Occipital lobe (tissue), 2 donors: ENCODE measurements around the gene GIMAP2. TPM values are rescaled to one million over a fixed set of nuclear protein-coding genes. Genes with fewer than 3 reads are reported as not detected.
"Not testable (repeated sequence)": the region's sequence is repeated elsewhere in the genome, so short reads cannot be mapped to it uniquely, and the experiment has no call there.

Experiments used
- DNase-seq: peaks from one replicate; lab custom pipeline; 2025; lab: John Stamatoyannopoulos, UW
- total RNA-seq: library from RNA; depleted of rRNA; stranded (reverse); fragments of >200 nt; gene quantifications from one replicate; pipeline ENCODE4 v1.2.3, GENCODE V29; 2014

GIMAP2 gene
- total RNA-seq, 1 donor from 2014 or later = 4.4 TPM

DNA sequence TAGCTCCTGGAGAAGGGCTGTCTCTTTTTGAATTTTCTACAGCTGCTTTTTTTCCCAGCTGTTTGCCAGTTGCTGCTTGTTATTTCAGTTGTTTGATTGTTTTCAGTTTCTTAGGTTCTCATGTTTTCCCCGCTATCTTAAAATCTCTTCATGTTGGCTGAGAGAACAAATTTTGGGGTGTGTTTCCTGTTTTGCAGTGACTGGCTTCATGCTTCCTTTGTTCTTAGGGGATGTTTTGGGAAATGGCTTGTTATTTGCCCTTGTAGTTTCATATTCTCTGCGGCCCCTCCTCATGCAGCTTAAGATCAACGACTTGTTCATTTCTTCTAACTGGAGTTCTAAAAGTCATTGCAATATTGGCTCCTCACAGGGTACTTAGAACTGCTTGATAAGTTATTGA is 8.7 kb upstream of the GIMAP2 start:
- DNase-seq = not testable (repeated sequence)

GRCh38 chr7:150678601-150679000 is 6.9 kb upstream of the GIMAP2 start:
- DNase-seq = not testable (repeated sequence)

- not testable (repeated sequence) for DNase-seq
These were observed 5.1 kb upstream of the GIMAP2 start for GRCh38 chr7:150680364-150680763.

GRCh38 chr7:150686030-150686631 is 625 bp downstream of the GIMAP2 start:
- DNase-seq = no peak

DNA sequence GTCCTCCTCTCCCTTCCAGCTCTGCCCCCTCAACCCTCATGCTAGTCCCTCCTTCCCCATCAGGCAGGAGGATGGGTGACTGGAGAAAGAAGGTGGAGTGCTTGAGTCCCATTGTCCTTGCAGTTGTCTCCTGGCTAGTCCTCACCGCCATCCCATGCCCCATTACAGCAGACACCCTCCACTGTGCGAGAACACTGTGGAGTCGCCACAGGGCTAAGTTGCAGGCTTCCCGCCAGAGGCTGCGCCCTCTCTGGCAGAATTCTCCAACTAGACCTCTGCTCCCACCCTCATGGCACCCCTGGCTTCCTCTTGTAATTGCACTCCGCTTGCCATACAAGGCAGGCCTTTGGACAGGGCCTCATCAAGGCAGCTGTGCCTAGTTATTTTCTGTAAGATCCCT is 3.1 kb downstream of the GIMAP2 start:
- DNase-seq = no peak

DNA sequence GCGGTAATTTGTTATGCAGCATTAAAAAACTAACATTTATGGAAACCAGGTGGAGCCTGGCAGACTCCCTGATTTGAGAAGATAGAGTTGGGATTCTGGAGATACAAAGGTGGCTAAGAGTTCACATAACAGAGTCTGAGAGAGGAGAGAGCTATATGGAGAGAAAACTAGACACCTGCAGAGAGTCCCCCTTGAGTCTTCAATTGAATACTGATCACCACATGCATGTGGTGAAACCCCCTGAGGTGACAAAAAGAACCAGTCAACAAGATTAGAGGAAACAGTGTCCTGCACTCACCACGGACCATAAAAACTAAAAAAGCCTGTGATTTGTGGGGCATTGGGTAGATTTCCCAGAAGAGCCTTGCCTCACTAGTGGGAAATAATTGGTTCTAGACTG is 10.1 kb downstream of the GIMAP2 start:
- no peak for DNase-seq

GRCh38 chr7:150703209-150703608 is 17.7 kb downstream of the GIMAP2 start:
- DNase-seq = no peak

DNA sequence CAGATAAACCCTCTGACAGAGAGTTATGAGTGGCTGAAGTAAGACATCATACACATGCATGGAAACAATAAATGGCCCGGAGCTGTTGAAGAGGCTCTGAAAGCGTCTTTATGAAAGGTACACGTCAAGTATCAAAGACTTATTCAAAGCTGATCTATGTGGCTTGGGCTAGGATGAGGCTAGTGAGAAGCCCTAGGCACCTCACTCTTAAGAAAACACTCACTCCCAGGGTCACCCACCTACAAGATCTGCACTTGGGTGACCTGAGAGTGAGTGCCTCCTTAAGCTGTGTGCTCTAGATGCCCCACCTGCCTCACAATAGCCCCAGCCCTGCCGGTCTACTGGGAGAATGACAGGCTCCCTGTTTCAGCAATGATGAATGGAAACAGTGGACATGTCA is 29.8 kb downstream of the GIMAP2 start:
- DNase-seq = no peak

DNA sequence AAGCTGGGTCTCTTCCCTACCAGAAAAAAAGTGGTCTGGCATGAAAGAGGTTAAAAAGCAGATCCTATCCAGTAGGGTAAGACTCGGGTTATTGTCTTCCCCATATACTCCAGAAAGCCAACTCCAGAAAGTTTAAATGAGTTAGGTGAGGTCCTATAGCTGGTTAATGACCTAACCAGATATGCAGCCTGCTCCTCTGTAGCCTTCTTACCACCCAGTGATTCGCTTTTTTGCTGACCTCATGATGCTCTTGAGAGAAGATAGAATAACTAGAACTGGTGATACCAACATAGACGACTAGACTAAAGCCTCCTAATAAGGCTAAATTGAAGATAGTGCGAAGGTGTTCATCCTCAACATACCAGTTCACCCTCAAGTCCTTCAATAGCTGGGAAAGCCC is 30.2 kb downstream of the GIMAP2 start:
- DNase-seq = no peak

- DNase-seq = no peak
These were observed 30.9 kb downstream of the GIMAP2 start, which contains the start of gene GIMAP1 for GRCh38 chr7:150716368-150716767. Gene GIMAP1, plus strand, starts transcription at chr7:150716613. Its CDS starts 2,435 bp downstream, at chr7:150719048.

- no peak for DNase-seq
These were observed 31.4 kb downstream of the GIMAP2 start for GRCh38 chr7:150716939-150717338.

DNA sequence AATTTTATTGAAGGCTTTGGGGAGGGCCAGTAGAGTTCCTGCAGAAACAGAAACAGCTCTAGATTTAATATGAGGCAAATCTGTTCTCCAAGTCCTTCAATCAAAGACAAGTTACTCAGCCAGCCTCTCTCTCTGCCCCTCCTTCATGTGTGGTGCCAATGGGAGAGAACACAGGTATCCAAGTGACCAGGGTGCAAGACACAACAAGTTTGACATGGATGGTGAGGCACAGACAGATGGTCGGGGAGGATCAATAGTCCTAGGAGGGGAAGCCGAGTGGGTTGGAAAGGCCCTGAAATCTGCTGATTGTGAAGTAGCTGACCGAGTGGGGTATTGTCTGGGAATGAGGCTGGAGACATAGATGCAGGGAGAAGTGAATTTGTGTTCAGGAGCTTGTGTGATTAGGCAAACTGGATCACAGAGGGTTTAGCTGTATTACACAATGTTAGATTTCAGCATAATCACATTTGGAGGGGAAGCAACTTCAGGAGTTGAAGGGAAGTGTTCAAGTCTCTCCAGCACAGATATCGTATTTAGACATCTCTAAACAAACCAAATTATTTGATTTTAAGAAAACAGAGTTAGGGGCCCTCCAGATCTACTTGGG is 32.4 kb downstream of the GIMAP2 start:
- no peak for DNase-seq

GRCh38 chr7:150719436-150719835 is 33.9 kb downstream of the GIMAP2 start:
- DNase-seq = no peak

GRCh38 chr7:150719960-150720891 is 34.7 kb downstream of the GIMAP2 start:
- no peak for DNase-seq

DNA sequence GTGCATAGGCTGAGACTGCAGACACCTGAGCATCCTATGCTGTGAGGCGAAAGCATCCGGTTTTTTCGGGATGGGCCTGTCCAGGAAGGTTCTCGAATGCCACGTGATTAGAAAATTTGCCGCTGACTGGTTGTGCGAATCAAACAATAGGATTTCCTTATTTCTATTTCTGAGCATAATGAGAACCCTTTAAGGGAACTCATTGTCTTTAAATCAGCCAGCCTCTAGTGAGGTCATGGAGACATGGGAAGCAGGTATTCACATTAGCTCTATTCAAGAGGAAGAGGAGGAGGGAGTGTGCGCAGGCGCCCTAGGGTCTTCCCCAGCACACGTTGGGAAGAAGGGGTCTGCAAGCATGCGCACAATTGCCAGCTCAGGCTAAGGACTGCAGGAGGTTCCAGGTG is 36.5 kb downstream of the GIMAP2 start:
- DNase-seq = no peak

DNA sequence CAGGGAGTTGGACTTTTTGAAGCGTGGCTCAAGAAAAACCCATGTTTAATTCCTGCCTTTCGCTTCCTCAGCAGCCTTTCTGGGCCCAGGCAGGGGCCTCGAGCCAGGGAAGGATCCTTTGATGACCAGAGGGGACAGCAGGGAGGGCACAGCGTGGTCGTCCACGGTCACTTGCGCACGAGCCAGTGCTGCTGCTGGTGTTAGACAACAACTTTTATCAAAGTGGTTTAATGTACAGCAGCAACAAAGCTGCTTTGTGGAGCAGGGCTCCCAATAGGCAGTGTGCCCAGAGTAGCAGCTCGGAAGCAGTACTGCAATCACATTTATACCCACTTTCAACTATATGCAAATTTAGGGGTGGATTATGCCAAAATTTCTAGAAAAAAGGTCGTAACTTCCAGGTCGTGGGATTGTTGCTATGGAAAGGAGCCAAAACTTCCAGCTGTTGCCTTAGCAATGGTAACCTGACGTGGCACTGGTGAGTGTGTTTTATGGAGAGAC is 37.0 kb downstream of the GIMAP2 start:
- no peak for DNase-seq

- DNase-seq = no peak
These were observed 38.0 kb downstream of the GIMAP2 start for GRCh38 chr7:150723467-150723866.

DNA sequence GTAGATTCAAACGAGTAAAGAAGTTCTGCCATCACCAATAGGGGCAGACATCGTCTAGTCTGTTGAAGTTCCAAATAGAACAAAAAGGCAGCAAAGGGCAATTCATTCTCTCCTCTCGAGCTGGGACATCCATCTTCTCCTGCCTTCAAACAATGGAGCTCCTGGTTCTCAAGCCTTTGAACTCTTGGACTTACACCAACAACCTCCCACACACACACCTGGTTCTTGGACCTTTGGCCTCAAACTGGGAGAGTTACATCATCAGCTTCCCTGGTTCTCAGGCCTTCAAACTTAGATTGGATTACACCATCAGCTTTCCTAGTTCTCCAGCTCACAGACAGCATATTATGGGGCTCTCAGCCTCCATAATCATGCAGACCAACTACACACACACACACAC is 41.9 kb downstream of the GIMAP2 start:
- no peak for DNase-seq

DNA sequence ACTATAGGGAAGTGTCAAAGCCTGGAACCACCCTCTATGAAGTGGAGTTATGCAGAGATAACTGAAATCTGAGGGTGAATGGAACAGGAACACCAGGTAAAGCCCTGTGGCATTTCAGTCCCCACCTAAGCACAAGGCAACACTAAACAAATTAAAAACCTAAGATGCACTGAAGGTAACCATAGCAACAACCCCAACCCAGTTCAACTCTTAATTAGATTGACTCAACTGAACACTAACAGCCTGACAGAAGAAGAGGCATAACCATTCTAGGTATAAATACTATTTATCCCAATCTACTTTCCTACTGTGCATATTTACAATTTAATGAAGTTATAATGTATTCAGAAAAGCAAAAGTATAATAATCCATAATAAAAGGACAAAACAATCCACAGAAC is 42.5 kb downstream of the GIMAP2 start:
- DNase-seq = no peak

GRCh38 chr7:150728609-150729008 is 43.1 kb downstream of the GIMAP2 start:
- DNase-seq = no peak

GRCh38 chr7:150731916-150732315 is 46.4 kb downstream of the GIMAP2 start:
- no peak for DNase-seq

DNA sequence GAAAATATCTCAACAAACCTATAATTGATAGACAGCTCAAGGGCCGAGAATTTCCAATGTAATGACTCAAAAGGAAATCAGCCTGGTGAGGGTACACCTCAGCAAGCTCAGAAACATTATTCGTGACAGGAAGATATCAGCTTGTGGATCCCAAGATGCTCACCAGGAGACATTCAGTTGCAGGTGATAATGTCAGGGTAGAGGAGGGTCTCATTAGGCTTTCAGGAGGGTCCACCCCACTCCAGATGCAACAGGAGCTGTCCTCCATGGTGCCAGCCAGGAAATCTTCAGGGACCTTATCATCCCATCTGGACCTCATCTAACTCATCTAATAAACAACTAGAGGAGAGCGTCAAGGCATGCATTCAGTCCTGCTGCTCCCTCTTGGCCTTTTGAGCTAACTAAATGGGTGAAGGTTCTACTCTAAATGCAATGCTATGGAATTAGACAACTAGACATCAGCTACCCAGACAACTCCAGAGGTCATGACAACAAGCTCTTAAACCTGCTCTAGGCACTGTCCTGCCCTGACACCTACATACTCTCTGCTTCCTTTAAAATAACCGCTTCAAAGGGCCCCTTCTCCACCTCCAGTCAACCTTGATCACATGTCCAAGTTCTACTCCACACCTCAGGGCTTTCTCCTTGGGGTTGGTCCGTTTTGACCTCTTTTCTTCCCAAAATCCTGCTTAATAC is 47.4 kb downstream of the GIMAP2 start:
- DNase-seq = no peak
